HEK293 (cell line): ENCODE results near the gene AZGP1.
"Not testable (repeated sequence)": the region's sequence is repeated elsewhere in the genome, so short reads cannot be mapped to it uniquely, and the experiment has no call there.

Experiments
- CTCF ChIA-PET: fragments of 350-600 bp; formaldehyde crosslinking; extraction: SDS; loops from one replicate; lab custom pipeline; 2021; ENCODE audit warnings: antibody characterized with exemption; lab: Yijun Ruan, JAX
- POLR2A ChIA-PET: fragments of 300-600 bp; formaldehyde crosslinking; extraction: SDS; loops from one replicate; lab custom pipeline; 2020; ENCODE audit warnings: antibody characterized with exemption, inconsistent platforms; lab: Yijun Ruan, JAX
- H3K27ac ChIP-seq: fragments of 200-500 bp; sonication (Bioruptor generic); 2 replicates; pipeline ENCODE4 v1.5.1; 2014; ENCODE audit warnings: low read depth, low read length, control low read depth, inconsistent platforms; ENCODE audit errors: extremely low read depth
- H3K36me3 ChIP-seq, 2 experiments: fragments of 200-500 bp in 1 of 2; sonication (Bioruptor generic) in 1 of 2; 1 replicate in 1 of 2; 2 replicates in 1 of 2; pipeline ENCODE4 v1.5.1; 2014 to 2017; ENCODE audit warnings: inconsistent platforms in 2 of 2, low read length in 2 of 2; ENCODE audit not compliant: control insufficient read depth in 2 of 2, insufficient read depth in 1 of 2
- H3K4me1 ChIP-seq: fragments of 200-500 bp; sonication (Bioruptor generic); 2 replicates; pipeline ENCODE4 v1.5.1; 2014; ENCODE audit warnings: mild to moderate bottlenecking, low read length, inconsistent platforms; ENCODE audit not compliant: control insufficient read depth, insufficient read depth
- H3K4me3 ChIP-seq: 2 replicates; pipeline ENCODE4 v1.5.1; 2011; ENCODE audit warnings: low read depth, mild to moderate bottlenecking, control low read depth, low read length, moderate library complexity
- H3K9me3 ChIP-seq: fragments of 200-500 bp; sonication (Bioruptor generic); 2 replicates; pipeline ENCODE4 v1.5.1; 2014; ENCODE audit warnings: low read depth, low read length, inconsistent platforms; ENCODE audit not compliant: control insufficient read depth, insufficient read depth
- FEZF1 ChIP-seq: fragments of 450-650 bp; formaldehyde crosslinking; IDR thresholded peaks from 2 replicates; pipeline ENCODE4 v1.5.1; 2016; ENCODE audit warnings: missing biosample characterization, missing genetic modification characterization
- HOXC10 ChIP-seq: sonication (generic); formaldehyde crosslinking; IDR thresholded peaks from 2 replicates; pipeline ENCODE4 v1.8.1; 2023; ENCODE audit warnings: mild to moderate bottlenecking, missing genetic modification reagents
- PBX3 ChIP-seq: sonication (generic); formaldehyde crosslinking; IDR thresholded peaks from 2 replicates; pipeline ENCODE4 v1.8.1; 2022; ENCODE audit warnings: mild to moderate bottlenecking, moderate library complexity, missing genetic modification reagents
- PRDM1 ChIP-seq: fragments of 450-650 bp; formaldehyde crosslinking; IDR thresholded peaks from 2 replicates; pipeline ENCODE4; 2016; ENCODE audit warnings: missing biosample characterization, missing genetic modification characterization
- PRDM6 ChIP-seq: fragments of 450-650 bp; formaldehyde crosslinking; IDR thresholded peaks from 2 replicates; pipeline ENCODE4 v1.5.1; 2017; ENCODE audit warnings: missing biosample characterization, missing genetic modification characterization
- SCRT2 ChIP-seq: fragments of 450-650 bp; formaldehyde crosslinking; IDR thresholded peaks from 2 replicates; pipeline ENCODE4 v1.5.1; 2016; ENCODE audit warnings: missing biosample characterization, missing genetic modification characterization
- SP7 ChIP-seq: fragments of 450-650 bp; formaldehyde crosslinking; IDR thresholded peaks from 2 replicates; pipeline ENCODE4 v1.5.1; 2016; ENCODE audit warnings: missing biosample characterization, missing genetic modification characterization
- ZFP69B ChIP-seq: fragments of 450-650 bp; formaldehyde crosslinking; IDR thresholded peaks from 2 replicates; pipeline ENCODE4 v1.5.1; 2016; ENCODE audit warnings: missing biosample characterization, missing genetic modification characterization
- ZNF341 ChIP-seq: fragments of 450-650 bp; formaldehyde crosslinking; IDR thresholded peaks from 2 replicates; pipeline ENCODE4; 2016; ENCODE audit warnings: low read depth, missing biosample characterization, missing genetic modification characterization
- ZNF366 ChIP-seq: fragments of 450-650 bp; formaldehyde crosslinking; conservative IDR thresholded peaks from 2 replicates; pipeline ENCODE4 v1.5.1; 2016; ENCODE audit warnings: missing biosample characterization, missing genetic modification characterization
- ZNF391 ChIP-seq: fragments of 450-650 bp; formaldehyde crosslinking; IDR thresholded peaks from 2 replicates; pipeline ENCODE4 v1.5.1; 2016; ENCODE audit warnings: low read depth, missing biosample characterization, missing genetic modification characterization, borderline replicate concordance
- ZNF433 ChIP-seq: fragments of 450-650 bp; formaldehyde crosslinking; IDR thresholded peaks from 2 replicates; pipeline ENCODE4 v1.5.1; 2016; ENCODE audit warnings: missing biosample characterization, missing genetic modification characterization, low read depth
- ZNF521 ChIP-seq: fragments of 450-650 bp; formaldehyde crosslinking; IDR thresholded peaks from 2 replicates; pipeline ENCODE4 v1.5.1; 2017; ENCODE audit warnings: missing biosample characterization, mild to moderate bottlenecking, missing genetic modification characterization
- ZNF544 ChIP-seq: fragments of 450-650 bp; formaldehyde crosslinking; IDR thresholded peaks from 2 replicates; pipeline ENCODE4 v1.5.0; 2017; ENCODE audit warnings: missing biosample characterization, missing genetic modification characterization
- ZNF837 ChIP-seq: fragments of 450-650 bp; formaldehyde crosslinking; IDR thresholded peaks from 2 replicates; pipeline ENCODE4 v1.5.1; 2016; ENCODE audit warnings: missing biosample characterization, missing genetic modification characterization
- ZSCAN18 ChIP-seq: fragments of 450-650 bp; formaldehyde crosslinking; IDR thresholded peaks from 2 replicates; pipeline ENCODE4 v1.5.1; 2016; ENCODE audit warnings: missing biosample characterization, missing genetic modification characterization

AZGP1 gene

GRCh38 chr7:100011516-100011915 lies 35.7 kb upstream of the AZGP1 start:
- peak; percentile 16; the same call in 1 of the 2 replicates for TF ChIP-seq PRDM1 (tag by site-specific recombination)
- no peak for TF ChIP-seq SCRT2 (tag by site-specific recombination)
- Histone ChIP-seq H3K9me3 (no peaks in the 10 kb centered on the region), H3K4me3 (no peak overlapping the region), H3K36me3 (no peaks in the 10 kb centered on the region), H3K27ac (no peak overlapping the region), H3K4me1 (peaks cover 1% of the 10 kb centered on the region; the same call in 1 of the 2 replicates)
- ChIA-PET CTCF (no interaction called here), POLR2A (no interaction called here)

- Histone ChIP-seq H3K36me3 (no peaks in the 10 kb centered on the region), H3K4me1 (no peaks in the 10 kb centered on the region)
- POLR2A ChIA-PET, result no interaction called here
- TF ChIP-seq ZNF366 (peak; percentile 69), ZNF521 (no peak)
- TF ChIP-seq, all 188 proteins: peak for 1
- CTCF ChIA-PET, result interaction anchor here (0.6 kb wide), 1 partner anchor 854 kb away, joined by 3 read pairs; no protein-coding TSS in a partner anchor
- H3K9me3 ChIP-seq, result no peaks in the 10 kb centered on the region
- no peak overlapping the region for H3K4me3 ChIP-seq
- H3K27ac ChIP-seq, result no peak overlapping the region
Observed at GRCh38 chr7:100010901-100011300, 35.1 kb upstream of the AZGP1 start.

- H3K27ac ChIP-seq, POLR2A ChIA-PET, CTCF ChIA-PET, H3K9me3 ChIP-seq, H3K4me1 ChIP-seq, H3K36me3 ChIP-seq, H3K4me3 ChIP-seq: not testable (repeated sequence)
Observed at GRCh38 chr7:100009952-100010351, 34.1 kb upstream of the AZGP1 start.

GRCh38 chr7:100008525-100008924 lies 32.7 kb upstream of the AZGP1 start:
- no peak overlapping the region for H3K4me3 ChIP-seq
- no peak overlapping the region for H3K27ac ChIP-seq
- H3K9me3 ChIP-seq, result no peaks in the 10 kb centered on the region
- TF ChIP-seq ZNF433, result no peak
- TF ChIP-seq ZFP69B (tag by site-specific recombination), result no peak
- no peak for TF ChIP-seq ZSCAN18
- no peak for TF ChIP-seq HOXC10 (CRISPR knock-in tag)
- no peak for TF ChIP-seq ZNF544 (tag by site-specific recombination)
- TF ChIP-seq SP7 (tag by site-specific recombination), result no peak
- no peak for TF ChIP-seq PRDM6 (tag by site-specific recombination)
- no peak for TF ChIP-seq FEZF1 (tag by site-specific recombination)
- TF ChIP-seq ZNF341 (tag by site-specific recombination), result no peak
- TF ChIP-seq PBX3 (CRISPR knock-in tag), result no peak
- no peak for TF ChIP-seq ZNF837
- TF ChIP-seq ZNF391 (tag by site-specific recombination), result no peak
- H3K36me3 ChIP-seq, result no peaks in the 10 kb centered on the region
- CTCF ChIA-PET, result interaction anchor here (0.6 kb wide), 1 partner anchor 533 kb away, joined by 5 read pairs; no protein-coding TSS in a partner anchor
- POLR2A ChIA-PET, result no interaction called here
- no peaks in the 10 kb centered on the region for H3K4me1 ChIP-seq
